Type B pancreatic cell (in vitro differentiated cells): ENCODE measurements around the gene AKR1B15. TPM values are rescaled to one million over a fixed set of nuclear protein-coding genes. Genes with fewer than 3 reads are reported as not detected.
"Not testable (repeated sequence)": the region's sequence is repeated elsewhere in the genome, so short reads cannot be mapped to it uniquely, and the experiment has no call there.

ENCODE experiments used
- DNase-seq: peaks from one replicate; pipeline ENCODE4 v3.0.0; 2021; ENCODE audit warnings: mixed read lengths; ENCODE audit not compliant: unreplicated experiment; ENCODE audit errors: extremely low spot score
- H3K27ac Mint-ChIP-seq: 2 replicates; pipeline ENCODE4 v1.8.0; 2021; ENCODE audit warnings: mild to moderate bottlenecking, mixed read lengths
- H3K27me3 Mint-ChIP-seq: 2 replicates; pipeline ENCODE4 v1.8.0; 2021; ENCODE audit warnings: mixed read lengths
- H3K36me3 Mint-ChIP-seq: 2 replicates; pipeline ENCODE4 v1.8.0; 2021; ENCODE audit warnings: mixed read lengths
- H3K4me1 Mint-ChIP-seq: one replicate; pipeline ENCODE4 v1.8.0; 2021; ENCODE audit warnings: mixed read lengths; ENCODE audit not compliant: unreplicated experiment
- H3K4me3 Mint-ChIP-seq: 2 replicates; pipeline ENCODE4 v1.8.0; 2021; ENCODE audit warnings: mild to moderate bottlenecking, mixed read lengths
- H3K9me3 Mint-ChIP-seq: 2 replicates; pipeline ENCODE4 v1.8.0; 2021; ENCODE audit warnings: mixed read lengths
- total RNA-seq: library from RNA; stranded (reverse); gene quantifications from 2 replicates; pipeline ENCODE4 v1.2.1, GENCODE V29; 2021; ENCODE audit warnings: low replicate concordance
- TF ChIP-seq, protein P1 (sequence below): fragments of 200-600 bp; sonication (generic); conservative IDR thresholded peaks from 2 replicates; pipeline ENCODE4 v1.5.0; 2021; ENCODE audit warnings: antibody characterized with exemption, mild to moderate bottlenecking

The AKR1B15 gene
- total RNA-seq, 1 donor from 2014 or later: 0.63 TPM

DNA sequence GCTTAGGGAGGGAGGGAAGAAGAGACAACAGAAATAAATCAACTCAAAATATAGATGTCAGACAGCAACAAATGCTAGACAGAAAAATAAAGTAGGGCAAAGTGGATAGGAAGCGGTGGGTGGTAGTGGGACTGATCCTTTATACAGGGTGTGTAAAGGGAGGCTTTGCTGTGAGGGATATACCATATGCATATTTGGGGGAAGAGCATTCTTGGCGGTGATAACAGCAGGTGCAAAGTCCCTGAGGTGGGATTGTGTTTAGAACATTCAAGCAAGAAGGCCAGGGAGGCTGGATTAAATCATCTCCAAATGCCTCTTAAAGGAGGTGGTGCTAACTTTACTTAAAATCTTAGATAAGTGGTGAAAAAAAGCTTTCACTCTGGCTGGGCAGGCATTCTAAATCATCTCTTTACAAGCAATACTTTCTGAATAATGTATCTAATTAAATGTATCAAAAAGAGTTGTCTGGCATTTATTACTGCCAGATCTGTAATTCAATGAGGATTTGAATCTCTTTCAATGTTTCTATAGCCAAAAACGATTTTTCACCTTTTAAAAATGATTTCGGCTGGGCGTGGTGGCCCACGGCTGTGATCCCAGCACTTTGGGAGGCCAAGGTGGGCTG is 9.4 kb upstream of the AKR1B15 start:
- no peak overlapping the region for H3K27ac Mint-ChIP-seq
- no peaks in the 10 kb centered on the region for H3K36me3 Mint-ChIP-seq
- no peak overlapping the region for H3K4me3 Mint-ChIP-seq
- DNase-seq: no peak
- TF ChIP-seq, protein P1, sequence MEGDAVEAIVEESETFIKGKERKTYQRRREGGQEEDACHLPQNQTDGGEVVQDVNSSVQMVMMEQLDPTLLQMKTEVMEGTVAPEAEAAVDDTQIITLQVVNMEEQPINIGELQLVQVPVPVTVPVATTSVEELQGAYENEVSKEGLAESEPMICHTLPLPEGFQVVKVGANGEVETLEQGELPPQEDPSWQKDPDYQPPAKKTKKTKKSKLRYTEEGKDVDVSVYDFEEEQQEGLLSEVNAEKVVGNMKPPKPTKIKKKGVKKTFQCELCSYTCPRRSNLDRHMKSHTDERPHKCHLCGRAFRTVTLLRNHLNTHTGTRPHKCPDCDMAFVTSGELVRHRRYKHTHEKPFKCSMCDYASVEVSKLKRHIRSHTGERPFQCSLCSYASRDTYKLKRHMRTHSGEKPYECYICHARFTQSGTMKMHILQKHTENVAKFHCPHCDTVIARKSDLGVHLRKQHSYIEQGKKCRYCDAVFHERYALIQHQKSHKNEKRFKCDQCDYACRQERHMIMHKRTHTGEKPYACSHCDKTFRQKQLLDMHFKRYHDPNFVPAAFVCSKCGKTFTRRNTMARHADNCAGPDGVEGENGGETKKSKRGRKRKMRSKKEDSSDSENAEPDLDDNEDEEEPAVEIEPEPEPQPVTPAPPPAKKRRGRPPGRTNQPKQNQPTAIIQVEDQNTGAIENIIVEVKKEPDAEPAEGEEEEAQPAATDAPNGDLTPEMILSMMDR: no peak
- H3K9me3 Mint-ChIP-seq: no peaks in the 10 kb centered on the region
- H3K27me3 Mint-ChIP-seq: peaks cover 17% of the 10 kb centered on the region
- H3K4me1 Mint-ChIP-seq: no peaks in the 10 kb centered on the region

- H3K27ac Mint-ChIP-seq, H3K9me3 Mint-ChIP-seq, H3K4me3 Mint-ChIP-seq, DNase-seq, H3K4me1 Mint-ChIP-seq, H3K36me3 Mint-ChIP-seq: not testable (repeated sequence)
- peaks cover 17% of the 10 kb centered on the region for H3K27me3 Mint-ChIP-seq
These were observed 7.3 kb upstream of the AKR1B15 start for GRCh38 chr7:134541501-134542194.

DNA sequence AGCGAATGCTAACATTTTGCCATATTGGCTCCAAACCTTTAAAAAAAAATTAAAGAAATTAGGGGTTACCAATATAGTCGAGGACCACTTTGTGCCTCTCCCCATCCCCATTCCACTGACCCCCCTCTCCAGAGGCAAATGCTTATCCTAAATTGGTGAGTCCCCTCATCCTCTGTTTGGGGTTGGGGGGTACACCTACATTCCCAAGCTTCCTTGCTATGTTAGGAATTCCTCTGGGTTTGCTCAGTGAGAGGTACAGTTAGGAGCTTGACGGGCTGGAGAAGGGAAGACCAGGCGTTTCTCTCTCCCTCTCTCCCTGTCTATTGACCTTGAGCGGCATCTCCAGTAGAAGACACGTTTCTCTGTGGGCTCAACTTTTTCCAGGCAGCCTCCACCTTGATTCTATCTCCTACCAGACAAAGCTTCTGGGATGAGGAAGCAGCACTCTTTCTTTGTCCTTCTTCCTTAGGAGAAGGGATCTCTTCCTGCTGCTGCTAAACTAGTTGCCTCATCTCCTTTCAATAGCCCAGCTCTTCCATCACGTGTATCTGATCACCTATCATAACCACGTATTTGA is 6.6 kb upstream of the AKR1B15 start:
- Mint-ChIP-seq H3K36me3 (no peaks in the 10 kb centered on the region), H3K27me3 (peaks cover 17% of the 10 kb centered on the region), H3K27ac (no peak overlapping the region), H3K4me3 (no peak overlapping the region), H3K4me1 (peaks cover 7% of the 10 kb centered on the region), H3K9me3 (no peaks in the 10 kb centered on the region)
- TF ChIP-seq, protein P1: no peak
- DNase-seq: no peak

GRCh38 chr7:134545380-134545779 is 3.5 kb upstream of the AKR1B15 start:
- TF ChIP-seq, protein P1: no peak
- H3K4me3 Mint-ChIP-seq: no peak overlapping the region

GRCh38 chr7:134545918-134546317 is 3.0 kb upstream of the AKR1B15 start:
- no peak overlapping the region for H3K4me3 Mint-ChIP-seq
- H3K27ac Mint-ChIP-seq: no peak overlapping the region

More at GRCh38 chr7:134545380-134545779, 3.5 kb upstream of the AKR1B15 start:
- peaks cover 27% of the 10 kb centered on the region for H3K4me1 Mint-ChIP-seq
- no peaks in the 10 kb centered on the region for H3K36me3 Mint-ChIP-seq
- no peak overlapping the region for H3K27ac Mint-ChIP-seq
- DNase-seq: no peak
- H3K27me3 Mint-ChIP-seq: peaks cover 13% of the 10 kb centered on the region
- H3K9me3 Mint-ChIP-seq: no peaks in the 10 kb centered on the region

More at GRCh38 chr7:134545918-134546317, 3.0 kb upstream of the AKR1B15 start:
- H3K4me1 Mint-ChIP-seq: peaks cover 27% of the 10 kb centered on the region
- no peaks in the 10 kb centered on the region for H3K9me3 Mint-ChIP-seq
- no peaks in the 10 kb centered on the region for H3K36me3 Mint-ChIP-seq
- H3K27me3 Mint-ChIP-seq: peaks cover 10% of the 10 kb centered on the region
- TF ChIP-seq, protein P1: no peak
- DNase-seq: no peak
